HL-60 (cell line): ENCODE data around the gene FAM83G.

Experiments used
- DNase-seq, 2 experiments: peaks; one replicate each; pipeline ENCODE4 v3.0.0-alpha.2; 2010 to 2020; ENCODE audit warnings: low read depth in 1 of 2, low spot score in 1 of 2
- H3K27ac ChIP-seq: fragments of 250-450 bp; sonication (Bioruptor Pico); replicated peaks from 2 replicates; pipeline ENCODE4 v1.5.1; 2020; ENCODE audit warnings: mild to moderate bottlenecking, moderate library complexity
- H3K27me3 ChIP-seq: fragments of 250-450 bp; sonication (Bioruptor Pico); 2 replicates; pipeline ENCODE4 v1.5.1; 2021; ENCODE audit warnings: mild to moderate bottlenecking, moderate library complexity; ENCODE audit not compliant: insufficient read depth, poor library complexity, severe bottlenecking
- H3K4me3 ChIP-seq: replicated peaks from 2 replicates; pipeline ENCODE4 v1.5.1; 2011; ENCODE audit warnings: mild to moderate bottlenecking, control low read depth, low read length; ENCODE audit not compliant: insufficient read depth
- GABPA ChIP-seq: IDR thresholded peaks from 2 replicates; pipeline ENCODE4 v1.6.1; 2012; ENCODE audit warnings: low read depth
- POLR2AphosphoS5 ChIP-seq: IDR thresholded peaks from 2 replicates; pipeline ENCODE4 v1.6.1; 2012; ENCODE audit warnings: low read depth
- SPI1 ChIP-seq: IDR thresholded peaks from 2 replicates; pipeline ENCODE4 v1.6.1; 2012; ENCODE audit warnings: low read depth, mild to moderate bottlenecking, borderline replicate concordance
- TF ChIP-seq, protein P1 (sequence below): IDR thresholded peaks from one replicate; pipeline ENCODE4 v1.5.1; 2011; ENCODE audit warnings: low read length, control low read depth, inconsistent platforms; ENCODE audit not compliant: insufficient read depth
- TF ChIP-seq, protein P2 (sequence below): IDR thresholded peaks from 2 replicates; pipeline ENCODE4 v1.6.1; 2012; ENCODE audit warnings: low read depth; ENCODE audit not compliant: insufficient replicate concordance

FAM83G gene

DNA sequence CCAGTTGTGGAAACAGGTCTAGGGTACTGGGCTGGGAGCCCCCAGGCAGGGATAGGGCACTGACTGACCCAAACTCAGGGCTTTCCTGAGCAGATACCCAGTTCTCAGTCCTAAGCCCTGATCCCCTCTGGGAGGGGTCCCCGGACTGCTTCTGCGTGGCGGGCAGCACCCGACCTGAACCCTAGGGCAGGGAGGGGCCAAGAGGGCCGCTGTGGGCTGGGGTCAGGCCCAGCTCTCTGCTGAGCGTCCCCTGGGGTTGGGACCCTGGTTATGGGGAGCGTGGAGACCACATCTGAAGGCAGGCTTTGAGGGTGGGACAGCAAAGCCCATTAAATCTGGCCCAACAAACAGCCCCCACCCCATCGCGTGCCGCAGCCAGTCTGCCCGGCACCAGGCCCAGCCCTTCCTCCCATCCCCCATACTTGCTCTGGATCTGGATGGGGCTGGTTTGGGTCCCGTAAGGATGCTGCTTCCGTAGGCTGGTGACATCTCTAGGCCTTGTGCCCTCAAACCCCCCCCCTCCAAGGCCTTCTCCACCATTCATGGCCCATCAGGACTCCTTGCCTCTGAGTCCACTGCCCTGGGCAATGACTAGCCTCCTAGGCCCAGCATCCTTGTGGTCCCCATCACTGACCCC, 691 bp upstream of the FAM83G start:
- Histone ChIP-seq H3K27me3 (no peaks in the 10 kb centered on the region), H3K27ac (no peak overlapping the region), H3K4me3 (no peak overlapping the region; the same call in 1 of the 2 replicates)
- TF ChIP-seq, protein P1, sequence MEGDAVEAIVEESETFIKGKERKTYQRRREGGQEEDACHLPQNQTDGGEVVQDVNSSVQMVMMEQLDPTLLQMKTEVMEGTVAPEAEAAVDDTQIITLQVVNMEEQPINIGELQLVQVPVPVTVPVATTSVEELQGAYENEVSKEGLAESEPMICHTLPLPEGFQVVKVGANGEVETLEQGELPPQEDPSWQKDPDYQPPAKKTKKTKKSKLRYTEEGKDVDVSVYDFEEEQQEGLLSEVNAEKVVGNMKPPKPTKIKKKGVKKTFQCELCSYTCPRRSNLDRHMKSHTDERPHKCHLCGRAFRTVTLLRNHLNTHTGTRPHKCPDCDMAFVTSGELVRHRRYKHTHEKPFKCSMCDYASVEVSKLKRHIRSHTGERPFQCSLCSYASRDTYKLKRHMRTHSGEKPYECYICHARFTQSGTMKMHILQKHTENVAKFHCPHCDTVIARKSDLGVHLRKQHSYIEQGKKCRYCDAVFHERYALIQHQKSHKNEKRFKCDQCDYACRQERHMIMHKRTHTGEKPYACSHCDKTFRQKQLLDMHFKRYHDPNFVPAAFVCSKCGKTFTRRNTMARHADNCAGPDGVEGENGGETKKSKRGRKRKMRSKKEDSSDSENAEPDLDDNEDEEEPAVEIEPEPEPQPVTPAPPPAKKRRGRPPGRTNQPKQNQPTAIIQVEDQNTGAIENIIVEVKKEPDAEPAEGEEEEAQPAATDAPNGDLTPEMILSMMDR: no peak
- TF ChIP-seq, protein P2, sequence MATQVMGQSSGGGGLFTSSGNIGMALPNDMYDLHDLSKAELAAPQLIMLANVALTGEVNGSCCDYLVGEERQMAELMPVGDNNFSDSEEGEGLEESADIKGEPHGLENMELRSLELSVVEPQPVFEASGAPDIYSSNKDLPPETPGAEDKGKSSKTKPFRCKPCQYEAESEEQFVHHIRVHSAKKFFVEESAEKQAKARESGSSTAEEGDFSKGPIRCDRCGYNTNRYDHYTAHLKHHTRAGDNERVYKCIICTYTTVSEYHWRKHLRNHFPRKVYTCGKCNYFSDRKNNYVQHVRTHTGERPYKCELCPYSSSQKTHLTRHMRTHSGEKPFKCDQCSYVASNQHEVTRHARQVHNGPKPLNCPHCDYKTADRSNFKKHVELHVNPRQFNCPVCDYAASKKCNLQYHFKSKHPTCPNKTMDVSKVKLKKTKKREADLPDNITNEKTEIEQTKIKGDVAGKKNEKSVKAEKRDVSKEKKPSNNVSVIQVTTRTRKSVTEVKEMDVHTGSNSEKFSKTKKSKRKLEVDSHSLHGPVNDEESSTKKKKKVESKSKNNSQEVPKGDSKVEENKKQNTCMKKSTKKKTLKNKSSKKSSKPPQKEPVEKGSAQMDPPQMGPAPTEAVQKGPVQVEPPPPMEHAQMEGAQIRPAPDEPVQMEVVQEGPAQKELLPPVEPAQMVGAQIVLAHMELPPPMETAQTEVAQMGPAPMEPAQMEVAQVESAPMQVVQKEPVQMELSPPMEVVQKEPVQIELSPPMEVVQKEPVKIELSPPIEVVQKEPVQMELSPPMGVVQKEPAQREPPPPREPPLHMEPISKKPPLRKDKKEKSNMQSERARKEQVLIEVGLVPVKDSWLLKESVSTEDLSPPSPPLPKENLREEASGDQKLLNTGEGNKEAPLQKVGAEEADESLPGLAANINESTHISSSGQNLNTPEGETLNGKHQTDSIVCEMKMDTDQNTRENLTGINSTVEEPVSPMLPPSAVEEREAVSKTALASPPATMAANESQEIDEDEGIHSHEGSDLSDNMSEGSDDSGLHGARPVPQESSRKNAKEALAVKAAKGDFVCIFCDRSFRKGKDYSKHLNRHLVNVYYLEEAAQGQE: no peak
- TF ChIP-seq GABPA: no peak
- TF ChIP-seq POLR2AphosphoS5: no peak
- TF ChIP-seq SPI1: no peak
- DNase-seq: no peak

DNA sequence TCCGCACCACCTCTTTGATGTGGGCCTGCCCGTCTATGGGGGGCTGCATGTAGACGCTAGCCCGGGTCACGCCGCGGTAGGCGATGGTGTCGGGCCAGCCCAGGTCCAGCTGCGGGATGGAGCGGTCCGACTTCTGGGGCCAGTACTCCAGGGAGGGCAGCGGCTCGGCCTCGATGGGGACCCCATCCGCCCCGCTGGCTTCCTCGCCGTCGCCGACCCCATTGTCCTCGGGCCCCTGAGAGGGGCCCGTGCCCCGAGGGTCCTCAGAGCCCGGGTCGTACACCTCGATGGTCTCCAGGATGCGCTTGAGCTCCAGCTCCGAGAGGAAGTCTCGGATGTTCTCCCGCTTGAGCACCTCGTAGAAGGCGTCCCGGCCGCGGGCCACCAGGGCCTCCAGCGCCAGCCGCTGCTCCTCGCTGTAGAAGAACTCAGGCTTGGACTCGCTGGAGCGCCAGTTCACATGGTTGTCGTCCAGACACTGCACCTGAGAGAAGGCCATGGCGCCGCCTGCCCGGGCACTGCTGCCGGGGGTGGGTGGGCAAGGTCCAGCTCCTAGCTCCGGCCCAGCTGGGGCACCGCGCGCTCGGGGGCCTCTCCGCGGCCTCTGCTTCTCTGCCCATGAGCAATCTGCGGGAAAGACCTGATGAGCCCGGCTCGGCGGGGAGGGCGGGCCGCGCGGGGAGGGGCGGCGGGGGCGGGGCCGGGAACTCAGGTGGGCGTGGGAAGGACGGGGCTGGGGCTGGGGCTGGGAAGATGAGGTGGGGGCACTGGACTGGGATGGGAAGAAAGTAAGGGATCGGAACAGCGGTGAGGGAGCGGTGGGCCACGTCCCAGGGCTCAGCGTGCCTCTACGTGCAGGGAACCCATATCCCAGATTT, 782 bp downstream of the FAM83G start:
- TF ChIP-seq GABPA: no peak
- TF ChIP-seq, protein P2: no peak
- TF ChIP-seq POLR2AphosphoS5: no peak
- TF ChIP-seq SPI1: no peak
- TF ChIP-seq, protein P1: no peak
- Histone ChIP-seq H3K4me3 (peak overlapping the region; percentile 58), H3K27ac (no peak overlapping the region), H3K27me3 (no peaks in the 10 kb centered on the region)
- DNase-seq: no peak

DNA sequence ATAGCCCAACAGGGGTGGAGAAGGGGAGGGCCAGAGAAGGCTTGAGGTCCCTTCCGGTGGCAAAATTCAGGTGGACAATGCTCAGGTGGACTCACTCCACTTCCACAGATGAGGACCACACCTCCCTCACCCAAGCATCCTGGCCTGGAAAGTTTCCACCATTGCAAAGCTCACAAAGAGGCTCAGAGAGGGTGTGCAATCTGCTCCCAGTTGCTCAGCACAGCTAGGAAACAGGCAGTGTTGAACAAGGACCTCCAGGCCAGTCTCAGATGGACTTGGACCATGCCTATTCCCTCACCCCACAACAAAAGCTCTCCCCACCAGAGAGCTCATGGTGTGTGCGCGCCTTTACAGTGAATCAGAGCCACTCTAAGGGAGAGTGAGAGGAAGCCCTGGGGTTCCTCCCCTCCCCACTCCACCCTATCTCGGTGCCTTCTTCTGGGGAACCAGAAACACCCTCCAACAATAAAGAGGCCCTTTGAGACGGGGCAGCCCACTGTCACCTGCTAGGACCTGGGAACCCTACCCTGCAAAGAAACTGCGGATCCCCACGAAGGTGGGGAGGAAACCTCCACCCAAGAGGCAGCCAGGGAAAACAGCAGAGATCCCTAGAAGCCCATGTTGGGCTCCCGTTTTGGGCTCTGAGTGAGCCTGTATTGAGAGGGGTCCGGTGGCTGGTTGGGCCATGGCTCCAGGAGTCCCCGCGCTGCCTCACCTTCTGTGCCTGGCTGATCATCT, 1.6 kb downstream of the FAM83G start:
- no peak overlapping the region for H3K27ac ChIP-seq
- TF ChIP-seq SPI1 (no peak), GABPA (no peak), POLR2AphosphoS5 (no peak)
- TF ChIP-seq, protein P1: no peak
- TF ChIP-seq, protein P2: no peak
- H3K27me3 ChIP-seq: no peaks in the 10 kb centered on the region
- H3K4me3 ChIP-seq: no peak overlapping the region
- no peak for DNase-seq
